SK-N-SH treated with all-trans-retinoic acid at 6 μM for 48 hours (cell line): ENCODE results near the gene ZFP36.

Experiments
- BACH2 ChIP-seq: fragments of 250-450 bp; sonication (Bioruptor Pico); IDR thresholded peaks from 2 replicates; pipeline ENCODE4 v1.9.0; 2021; ENCODE audit warnings: mild to moderate bottlenecking, borderline replicate concordance
- CSRNP3 ChIP-seq: fragments of 250-450 bp; sonication (Bioruptor Pico); IDR thresholded peaks from 2 replicates; pipeline ENCODE4 v1.5.1; 2021; ENCODE audit warnings: mild to moderate bottlenecking, moderate library complexity
- PPARA ChIP-seq: fragments of 250-450 bp; sonication (Bioruptor Pico); IDR thresholded peaks from 2 replicates; pipeline ENCODE4 v1.5.0; 2020; ENCODE audit warnings: mild to moderate bottlenecking, borderline replicate concordance
- ZFP30 ChIP-seq: fragments of 450-650 bp; formaldehyde crosslinking; IDR thresholded peaks from 2 replicates; pipeline ENCODE4 v1.5.0; 2022; ENCODE audit warnings: mild to moderate bottlenecking, moderate library complexity
- ZNF565 ChIP-seq: fragments of 450-650 bp; formaldehyde crosslinking; conservative IDR thresholded peaks from 2 replicates; pipeline ENCODE4 v1.5.0; 2020; ENCODE audit warnings: low read depth, mild to moderate bottlenecking, moderate library complexity
- ZNF8 ChIP-seq: fragments of 450-650 bp; formaldehyde crosslinking; IDR thresholded peaks from 2 replicates; pipeline ENCODE4 v1.5.0; 2020; ENCODE audit warnings: mild to moderate bottlenecking, moderate library complexity
- TF ChIP-seq, protein P1 (sequence below): fragments of 250-450 bp; sonication (Bioruptor Pico); IDR thresholded peaks from 2 replicates; pipeline ENCODE4 v1.8.0; 2020; ENCODE audit warnings: mild to moderate bottlenecking, moderate library complexity, borderline replicate concordance
- TF ChIP-seq, protein P2 (sequence below): fragments of 250-450 bp; sonication (Bioruptor Pico); IDR thresholded peaks from 2 replicates; pipeline ENCODE4 v1.5.1; 2020; ENCODE audit warnings: low read depth, mild to moderate bottlenecking, moderate library complexity

- TF ChIP-seq ZFP30 (CRISPR knock-in tag): no peak
- TF ChIP-seq ZNF565 (CRISPR knock-in tag): no peak
- TF ChIP-seq, protein P1, sequence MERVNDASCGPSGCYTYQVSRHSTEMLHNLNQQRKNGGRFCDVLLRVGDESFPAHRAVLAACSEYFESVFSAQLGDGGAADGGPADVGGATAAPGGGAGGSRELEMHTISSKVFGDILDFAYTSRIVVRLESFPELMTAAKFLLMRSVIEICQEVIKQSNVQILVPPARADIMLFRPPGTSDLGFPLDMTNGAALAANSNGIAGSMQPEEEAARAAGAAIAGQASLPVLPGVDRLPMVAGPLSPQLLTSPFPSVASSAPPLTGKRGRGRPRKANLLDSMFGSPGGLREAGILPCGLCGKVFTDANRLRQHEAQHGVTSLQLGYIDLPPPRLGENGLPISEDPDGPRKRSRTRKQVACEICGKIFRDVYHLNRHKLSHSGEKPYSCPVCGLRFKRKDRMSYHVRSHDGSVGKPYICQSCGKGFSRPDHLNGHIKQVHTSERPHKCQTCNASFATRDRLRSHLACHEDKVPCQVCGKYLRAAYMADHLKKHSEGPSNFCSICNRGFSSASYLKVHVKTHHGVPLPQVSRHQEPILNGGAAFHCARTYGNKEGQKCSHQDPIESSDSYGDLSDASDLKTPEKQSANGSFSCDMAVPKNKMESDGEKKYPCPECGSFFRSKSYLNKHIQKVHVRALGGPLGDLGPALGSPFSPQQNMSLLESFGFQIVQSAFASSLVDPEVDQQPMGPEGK: no peak
- no peak for TF ChIP-seq CSRNP3 (CRISPR knock-in tag)
- no peak for TF ChIP-seq PPARA (CRISPR knock-in tag)
- TF ChIP-seq, protein P2, sequence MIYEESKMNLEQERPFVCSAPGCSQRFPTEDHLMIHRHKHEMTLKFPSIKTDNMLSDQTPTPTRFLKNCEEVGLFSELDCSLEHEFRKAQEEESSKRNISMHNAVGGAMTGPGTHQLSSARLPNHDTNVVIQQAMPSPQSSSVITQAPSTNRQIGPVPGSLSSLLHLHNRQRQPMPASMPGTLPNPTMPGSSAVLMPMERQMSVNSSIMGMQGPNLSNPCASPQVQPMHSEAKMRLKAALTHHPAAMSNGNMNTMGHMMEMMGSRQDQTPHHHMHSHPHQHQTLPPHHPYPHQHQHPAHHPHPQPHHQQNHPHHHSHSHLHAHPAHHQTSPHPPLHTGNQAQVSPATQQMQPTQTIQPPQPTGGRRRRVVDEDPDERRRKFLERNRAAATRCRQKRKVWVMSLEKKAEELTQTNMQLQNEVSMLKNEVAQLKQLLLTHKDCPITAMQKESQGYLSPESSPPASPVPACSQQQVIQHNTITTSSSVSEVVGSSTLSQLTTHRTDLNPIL: no peak
- TF ChIP-seq BACH2 (CRISPR knock-in tag): no peak
- TF ChIP-seq ZNF8: no peak
These were observed 34.4 kb upstream of the ZFP36 start for GRCh38 chr19:39372047-39372802.
